Ammon's horn (tissue), 1 donor: ENCODE results near the gene SLC27A6.
"Not testable (repeated sequence)": the region's sequence is repeated elsewhere in the genome, so short reads cannot be mapped to it uniquely, and the experiment has no call there.

Source experiments
- DNase-seq: peaks from one replicate; pipeline ENCODE4 v3.0.0-alpha.2; 2016; ENCODE audit warnings: low spot score

The SLC27A6 gene

DNA sequence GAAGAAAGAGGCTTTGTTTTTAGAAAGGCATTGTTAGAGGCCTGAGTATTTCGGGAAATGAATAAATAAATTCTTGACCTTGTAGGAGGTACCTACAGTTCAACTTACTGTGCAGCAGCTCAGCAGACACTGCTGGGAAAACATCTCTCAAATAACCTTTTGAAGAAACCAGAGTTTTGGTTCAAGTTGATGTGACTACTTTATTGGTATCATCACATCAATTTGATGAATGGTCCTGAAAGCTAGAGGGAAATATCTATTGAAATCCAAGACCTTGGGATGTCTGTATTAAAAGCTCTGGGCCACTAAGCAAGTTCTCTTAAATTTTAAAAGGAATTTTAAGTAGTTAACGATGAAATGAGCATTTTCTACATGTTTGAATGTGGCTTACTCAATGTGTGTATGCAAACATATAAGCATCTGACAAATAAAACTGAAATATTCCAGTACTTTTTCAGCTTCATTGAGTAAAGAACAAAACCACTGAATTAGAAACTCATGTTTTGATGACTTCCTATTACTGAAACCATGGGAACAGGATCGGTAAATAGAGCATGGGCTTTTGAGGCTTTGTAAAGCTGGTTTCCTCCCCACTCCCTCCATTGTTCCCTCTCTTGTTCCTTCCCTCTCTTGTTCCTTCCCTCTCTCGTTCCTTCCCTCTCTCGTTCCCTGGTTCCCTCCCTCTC lies 36.7 kb downstream of the SLC27A6 start:
- DNase-seq, result no peak

DNA sequence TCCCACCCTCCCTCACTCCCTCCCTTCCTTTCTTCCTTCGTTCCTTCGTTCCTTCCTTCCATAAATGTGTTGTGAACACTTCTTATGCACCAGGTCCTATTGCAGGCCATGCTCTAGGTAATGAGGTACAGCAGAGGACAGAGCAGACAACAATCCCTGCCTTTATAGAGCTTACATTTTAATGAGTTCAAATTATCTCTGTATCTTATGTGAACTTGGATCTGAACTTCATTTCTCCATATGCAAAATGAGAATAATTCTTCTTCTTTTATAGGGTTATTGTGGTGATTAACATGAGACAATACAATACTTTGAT lies 37.2 kb downstream of the SLC27A6 start:
- DNase-seq, result no peak

DNA sequence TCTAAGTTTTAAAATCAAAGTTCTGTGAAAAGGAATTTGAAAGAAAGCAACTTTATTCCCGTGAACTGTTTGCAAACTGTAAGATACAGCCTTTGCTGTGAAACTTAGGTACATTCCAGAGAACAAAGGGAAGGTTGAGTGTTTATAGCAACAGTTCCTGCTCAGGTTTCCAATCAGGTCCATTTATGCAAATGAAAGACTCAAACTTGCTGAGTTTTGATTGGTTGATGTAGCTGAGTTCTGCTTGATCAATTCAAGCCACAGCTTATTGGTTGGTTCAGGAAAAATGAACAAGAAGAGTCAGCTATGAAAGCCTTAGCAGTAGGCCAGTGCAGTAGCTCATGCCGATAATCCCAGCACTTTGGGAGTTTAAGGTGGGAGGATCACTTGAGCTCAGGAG lies 37.9 kb downstream of the SLC27A6 start:
- no peak for DNase-seq

DNA sequence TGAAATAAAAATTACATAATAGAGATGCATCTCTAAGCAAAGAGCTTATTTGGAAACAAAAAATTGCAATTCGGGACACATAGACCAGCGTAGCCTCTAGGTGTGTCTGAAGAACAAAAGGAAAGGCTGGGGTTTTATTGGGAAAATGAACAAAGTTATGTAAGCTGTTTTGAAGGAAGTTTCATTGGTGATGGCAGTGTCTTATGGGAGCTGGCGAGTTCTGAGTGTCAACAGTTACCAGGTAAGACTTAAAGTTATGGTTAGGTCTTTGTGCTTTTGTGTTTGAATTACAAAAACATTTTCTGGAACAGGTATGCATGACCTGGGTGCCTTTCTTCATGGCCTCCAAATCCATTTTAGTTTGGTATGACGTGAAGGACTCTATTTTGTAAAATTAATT lies 48.9 kb downstream of the SLC27A6 start:
- no peak for DNase-seq

DNA sequence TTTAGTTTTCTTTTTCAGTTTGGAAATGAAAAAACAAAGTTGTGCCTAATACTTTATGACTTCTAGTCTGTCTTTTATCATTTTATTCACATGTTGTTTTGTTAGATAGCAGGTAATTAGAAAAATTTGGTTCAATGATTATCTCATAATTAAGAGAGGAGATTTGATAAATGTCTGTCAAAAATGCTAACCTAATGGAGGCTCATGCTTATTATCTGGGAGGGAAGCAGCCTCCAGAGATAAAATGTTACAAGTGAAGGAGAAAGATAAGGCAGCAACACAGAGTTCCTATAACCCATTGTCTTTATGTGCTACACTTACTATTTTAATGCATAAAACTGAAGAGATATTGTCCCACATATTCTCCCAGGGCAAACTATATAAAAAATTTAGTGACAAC lies 53.5 kb downstream of the SLC27A6 start:
- DNase-seq, result no peak

DNA sequence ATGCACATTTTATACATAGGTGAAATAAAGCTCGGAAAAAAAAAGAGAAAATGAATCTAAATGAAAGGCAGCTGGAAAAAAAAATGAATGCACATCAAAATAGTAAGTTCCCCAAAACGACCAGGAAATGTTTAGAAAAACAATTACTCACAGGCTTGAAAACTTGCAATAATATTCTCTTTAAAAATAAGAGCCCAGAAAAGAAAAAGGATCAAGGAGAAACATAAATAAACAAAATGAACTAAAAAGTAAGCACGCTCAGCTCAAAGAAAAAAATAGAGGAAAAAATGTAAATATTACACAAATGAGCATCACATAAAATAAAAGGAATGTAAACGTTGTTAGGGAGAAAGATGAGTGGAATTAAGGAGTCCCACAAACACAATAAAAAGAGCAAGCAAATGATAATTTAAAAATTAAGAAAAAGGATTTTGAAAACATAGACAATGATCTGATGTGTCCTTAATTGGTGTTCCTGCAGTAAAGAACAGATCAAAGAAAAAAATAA lies 54.2 kb downstream of the SLC27A6 start:
- DNase-seq, result no peak

DNA sequence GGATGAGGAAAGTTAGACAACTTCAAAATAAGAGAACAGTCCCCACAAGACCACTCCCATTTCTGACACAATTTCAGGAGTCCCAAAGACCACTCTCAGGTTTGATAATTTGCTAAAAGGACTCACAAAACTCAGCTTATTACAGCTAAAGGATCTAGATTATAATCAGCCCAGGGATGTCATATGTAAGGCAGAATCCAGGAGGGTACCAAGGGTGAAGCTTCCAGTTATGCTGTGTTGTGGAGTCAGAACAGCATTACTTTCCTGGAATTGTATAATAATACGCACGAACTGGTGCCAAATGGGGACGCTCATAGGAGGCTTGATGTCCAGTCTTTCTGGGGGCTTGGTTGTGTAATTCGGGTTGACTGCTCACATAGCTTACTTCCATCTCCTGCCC lies 55.4 kb downstream of the SLC27A6 start:
- no peak for DNase-seq

DNA sequence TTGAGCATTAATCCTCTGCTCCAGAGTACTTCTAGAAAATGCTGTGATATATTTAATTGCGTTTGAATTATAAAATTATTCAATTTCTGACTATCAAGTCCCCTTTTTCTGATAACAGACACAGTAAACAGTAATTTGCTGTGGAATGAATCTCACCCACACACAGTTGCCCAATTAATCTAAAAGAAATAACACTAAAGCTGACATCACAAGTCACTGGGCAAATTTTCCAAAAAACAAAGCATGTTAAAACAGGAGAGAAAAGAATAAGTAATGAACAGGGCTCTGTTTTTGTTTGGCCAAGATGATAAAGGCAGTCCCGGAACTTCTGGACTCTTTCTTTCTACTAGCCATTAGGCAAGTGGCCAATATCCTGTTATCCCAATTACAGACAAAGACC lies 56.5 kb downstream of the SLC27A6 start:
- DNase-seq, result no peak

DNA sequence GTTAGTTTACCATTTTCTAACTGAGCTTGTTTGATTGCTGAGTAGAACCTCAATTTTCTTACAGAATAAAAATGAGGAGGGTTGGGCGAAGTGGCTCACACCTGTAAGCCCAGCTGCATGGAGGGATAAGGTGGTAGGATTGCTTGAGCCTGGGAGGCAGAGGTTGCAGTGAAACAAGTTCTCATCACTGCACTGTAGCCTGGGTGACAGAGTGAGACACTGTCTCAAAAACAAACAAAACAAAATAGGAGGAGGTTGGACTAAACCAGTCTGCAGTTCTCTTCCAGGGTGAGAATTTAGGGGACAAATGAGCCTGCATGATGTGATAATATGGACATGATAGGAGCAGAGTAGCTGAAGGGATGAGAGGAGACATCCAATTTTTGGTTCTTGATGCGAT lies 57.3 kb downstream of the SLC27A6 start:
- DNase-seq, result no peak

DNA sequence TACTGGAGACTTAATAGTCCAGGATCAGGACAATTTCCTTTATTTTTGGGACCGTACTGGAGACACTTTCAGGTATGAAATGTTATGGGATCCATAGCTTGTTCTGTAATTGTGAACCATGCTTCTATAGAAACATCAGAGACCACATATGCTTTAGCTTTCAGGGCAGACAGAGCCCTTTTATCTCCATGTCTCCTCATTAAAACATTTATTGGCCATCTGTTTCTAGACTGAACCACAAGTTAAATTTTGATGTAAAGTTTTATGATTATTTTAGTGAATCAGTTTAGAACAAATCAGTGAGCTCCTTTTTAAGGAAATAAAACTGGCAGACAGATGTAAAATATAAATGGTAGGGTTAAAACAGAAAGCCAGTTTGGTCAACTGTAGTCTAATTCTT lies 62.0 kb downstream of the SLC27A6 start:
- DNase-seq, result no peak

DNA sequence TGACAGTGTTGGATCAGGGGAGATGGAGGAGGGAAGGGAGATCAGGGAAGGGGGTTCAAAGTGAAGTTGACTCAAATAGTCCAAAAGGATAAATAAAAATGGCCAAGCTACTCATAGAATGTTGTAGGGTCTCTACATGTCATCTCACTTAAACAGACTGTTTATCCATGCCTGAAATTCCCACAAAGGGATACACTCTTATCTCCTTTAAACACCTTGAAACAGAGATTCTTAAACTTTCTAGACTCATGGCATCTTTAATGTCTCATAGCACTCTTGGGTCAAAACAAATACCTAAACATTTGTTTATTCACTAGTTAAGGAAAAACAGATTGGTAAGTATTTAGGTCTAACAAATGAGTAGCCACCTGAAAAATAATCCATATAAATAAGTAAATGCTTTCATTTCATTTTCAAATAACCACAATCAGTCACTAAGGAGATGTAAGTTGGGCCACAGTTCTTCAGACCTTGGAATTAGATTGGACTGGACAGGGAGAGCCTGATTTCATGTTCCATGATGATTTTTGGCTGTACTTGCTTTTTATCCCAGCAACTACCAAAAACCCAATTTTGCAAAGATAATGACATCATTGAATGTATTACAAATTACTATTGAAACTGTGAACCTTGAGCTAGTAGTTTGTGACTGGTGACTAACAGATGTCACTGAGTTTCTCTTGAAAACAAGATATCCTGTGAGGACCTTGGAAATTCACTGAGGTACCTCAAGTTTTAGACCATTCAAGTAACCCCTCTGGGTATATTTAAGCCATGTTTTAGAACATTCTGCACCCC lies 66.8 kb downstream of the SLC27A6 start:
- no peak for DNase-seq

DNA sequence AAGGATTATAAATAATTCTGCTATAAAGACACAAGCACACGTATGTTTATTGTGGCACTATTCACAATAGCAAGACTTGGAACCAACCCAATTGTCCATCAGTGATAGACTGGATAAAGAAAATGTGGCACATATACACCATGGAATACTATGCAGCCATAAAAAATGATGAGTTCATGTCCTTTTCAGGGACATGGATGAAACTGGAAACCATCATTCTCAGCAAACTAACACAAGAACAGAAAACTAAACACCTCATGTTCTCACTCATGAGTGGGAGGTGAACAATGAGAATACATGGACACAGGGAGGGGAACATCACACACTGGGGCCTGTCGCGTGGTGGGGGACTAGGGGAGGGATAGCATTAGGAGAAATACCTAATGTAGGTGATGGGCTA lies 71.0 kb downstream of the SLC27A6 start:
- DNase-seq, result not testable (repeated sequence)

DNA sequence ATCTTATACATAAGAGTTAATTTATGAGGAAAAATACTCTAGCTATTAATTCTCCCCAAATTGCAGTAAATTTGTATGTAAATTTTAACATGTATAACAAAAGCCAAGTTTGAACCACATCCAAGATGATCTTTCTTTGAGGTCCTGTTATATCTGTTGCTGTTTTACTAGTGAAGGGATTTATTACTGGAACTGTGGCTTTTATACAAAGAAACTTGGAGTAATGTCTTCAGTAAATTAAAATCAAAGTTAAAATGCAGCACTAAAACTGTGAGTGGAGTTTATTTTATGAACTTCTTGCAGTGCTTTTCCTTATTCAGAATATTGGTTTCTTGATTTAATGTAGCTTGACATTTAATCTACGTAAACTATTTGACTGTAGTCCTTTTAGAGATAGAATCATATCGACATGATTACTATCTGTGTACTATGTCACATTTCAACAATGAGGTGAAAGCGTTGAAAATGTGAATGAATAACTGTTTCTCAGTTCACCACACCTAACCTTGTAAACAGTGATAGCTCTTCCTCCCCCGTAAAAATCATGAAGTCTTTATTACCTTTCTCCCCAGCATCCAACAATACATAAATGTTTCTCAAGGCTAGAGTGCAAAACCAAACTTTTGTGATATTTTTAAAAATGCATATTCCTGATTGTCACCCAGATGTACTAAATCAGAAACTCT lies 76.1 kb downstream of the SLC27A6 start:
- no peak for DNase-seq

DNA sequence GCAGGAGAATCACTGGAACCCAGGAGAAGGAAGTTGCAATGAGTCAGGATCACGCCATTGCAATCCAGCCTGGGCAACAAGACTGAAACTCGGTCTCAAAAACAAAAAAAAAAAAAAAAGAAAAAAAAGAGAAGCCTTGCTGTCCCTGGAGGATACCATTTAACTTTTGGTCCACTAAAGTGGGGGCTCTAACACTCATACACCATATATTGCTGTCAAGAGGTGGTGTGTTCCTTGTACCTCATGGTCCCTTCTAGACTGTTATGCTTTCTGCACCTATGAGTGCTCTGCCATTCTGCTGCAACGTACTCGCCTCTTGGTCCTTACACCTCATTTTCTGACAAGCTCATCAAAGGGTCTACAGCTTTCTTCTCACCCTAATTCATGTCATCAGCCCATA lies 77.0 kb downstream of the SLC27A6 start:
- no peak for DNase-seq

DNA sequence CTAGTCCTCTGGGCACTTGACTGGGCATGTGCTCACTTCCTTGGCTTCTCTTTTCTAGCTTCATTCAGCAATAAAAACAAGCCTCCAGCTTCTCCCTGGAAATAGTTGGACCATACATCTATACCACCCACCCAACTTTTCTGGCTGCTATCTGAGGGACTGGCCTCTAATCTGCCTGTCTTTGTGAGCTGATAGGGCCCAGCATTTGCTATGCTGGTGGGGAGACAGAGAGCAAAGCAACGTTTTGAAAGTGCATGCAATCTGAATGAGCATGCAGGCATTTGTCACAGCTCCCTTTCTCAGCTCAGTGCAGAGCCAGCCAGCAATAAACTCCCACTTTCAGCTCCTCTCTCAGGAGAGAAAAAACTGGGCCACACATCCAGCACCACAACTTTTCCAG lies 78.6 kb downstream of the SLC27A6 start:
- DNase-seq, result no peak

DNA sequence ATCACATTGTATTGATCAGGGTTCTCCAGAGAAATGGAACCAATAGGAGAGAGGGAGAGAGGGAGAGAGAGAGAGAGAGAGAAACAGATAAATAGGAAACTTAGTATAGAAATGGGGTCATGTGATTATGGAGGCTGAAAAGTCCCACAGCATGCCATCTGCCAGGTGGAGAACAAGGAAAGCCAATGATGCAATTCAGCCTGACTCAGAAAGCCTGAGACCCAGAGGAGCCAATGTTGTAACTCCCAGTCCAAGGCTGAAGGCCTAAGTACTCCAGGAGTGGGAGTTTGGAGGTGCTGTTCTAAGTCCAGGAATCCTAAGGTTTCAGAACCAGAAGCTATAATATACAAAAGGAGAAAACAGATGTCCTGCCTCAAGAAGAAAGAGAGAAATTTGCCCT lies 80.9 kb downstream of the SLC27A6 start:
- no peak for DNase-seq

DNA sequence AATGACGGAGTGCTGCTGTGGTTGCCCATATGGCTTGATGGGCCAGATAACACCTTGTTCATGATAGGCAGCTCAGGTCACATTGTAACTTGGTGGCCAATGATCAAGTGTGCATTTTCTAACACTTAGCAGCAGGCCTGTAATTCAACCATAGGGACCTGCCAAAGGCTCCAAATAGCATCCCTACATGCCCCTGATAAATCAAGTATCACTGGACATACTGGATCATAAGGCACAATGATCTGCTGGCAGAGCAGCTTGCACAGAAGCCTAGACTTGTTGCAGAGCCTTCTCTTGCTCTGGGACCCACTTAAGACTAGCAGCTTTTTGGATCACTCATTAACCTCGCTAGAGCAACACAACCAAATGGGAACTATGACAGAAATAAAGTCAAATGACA lies 83.2 kb downstream of the SLC27A6 start:
- no peak for DNase-seq

DNA sequence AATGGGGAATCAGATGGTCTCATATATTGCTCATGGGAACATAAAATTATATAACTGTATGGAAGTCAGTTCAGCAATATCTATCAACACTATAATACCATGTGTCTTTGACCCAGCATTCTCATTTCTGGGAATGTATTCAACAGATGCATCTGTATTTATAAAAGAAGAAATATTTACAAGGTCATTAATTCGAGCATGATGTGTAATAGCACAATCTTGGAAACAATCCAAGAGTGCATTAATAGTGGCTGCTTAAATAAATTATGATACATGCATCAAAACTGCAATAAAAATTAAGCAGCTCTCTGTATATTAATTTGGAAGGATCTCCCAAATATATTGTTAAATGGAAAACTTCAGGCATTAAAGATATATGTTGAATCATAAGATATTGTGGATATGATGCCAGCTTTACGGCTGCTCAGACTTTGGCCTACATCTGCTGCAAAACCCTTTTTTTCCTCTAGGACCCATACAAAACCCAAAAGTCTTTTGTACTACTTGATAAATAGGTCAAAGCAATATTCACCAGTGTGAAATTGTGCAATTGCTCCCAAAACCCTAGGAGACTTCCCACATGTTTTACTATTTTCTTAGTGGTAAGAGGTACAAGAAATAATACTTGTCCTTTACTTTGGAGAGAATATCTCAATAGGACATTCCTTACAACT lies 84.0 kb downstream of the SLC27A6 start:
- no peak for DNase-seq

DNA sequence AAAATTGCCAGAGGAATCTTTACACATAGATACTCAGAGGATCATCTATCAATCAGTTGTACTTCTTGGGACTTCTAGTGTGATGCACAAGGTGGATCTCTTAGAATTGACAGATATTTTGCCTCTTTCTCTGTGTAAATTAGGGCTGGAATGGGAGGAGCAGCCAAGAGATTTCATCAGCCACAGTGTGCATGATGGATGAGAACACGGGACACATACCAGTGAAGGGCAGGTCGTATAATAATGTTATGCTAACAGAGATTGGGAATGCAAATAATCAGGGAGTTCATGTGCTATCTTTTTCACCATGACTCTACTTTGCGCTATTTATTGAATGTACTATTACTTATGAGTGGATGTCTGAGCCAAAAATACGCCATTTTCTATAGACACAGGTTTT lies 86.0 kb downstream of the SLC27A6 start:
- no peak for DNase-seq

DNA sequence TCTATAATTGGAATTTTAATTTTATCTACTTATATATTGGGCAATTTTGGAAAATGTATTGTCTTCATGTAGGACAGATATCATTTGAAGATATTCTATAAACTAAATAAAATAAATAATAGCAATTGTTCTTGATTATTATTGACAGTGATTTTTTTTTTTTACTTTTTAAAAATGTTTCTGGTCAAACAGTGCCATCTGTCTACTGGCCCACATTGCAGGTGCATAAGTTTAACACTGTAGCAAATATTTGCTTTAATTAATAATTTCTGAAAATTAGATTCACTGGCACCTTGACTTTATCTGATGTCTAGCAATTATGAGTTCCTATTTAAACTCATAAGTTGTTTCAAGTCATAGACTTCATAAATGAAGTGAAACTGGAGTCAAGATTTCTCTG lies 88.2 kb downstream of the SLC27A6 start:
- no peak for DNase-seq

DNA sequence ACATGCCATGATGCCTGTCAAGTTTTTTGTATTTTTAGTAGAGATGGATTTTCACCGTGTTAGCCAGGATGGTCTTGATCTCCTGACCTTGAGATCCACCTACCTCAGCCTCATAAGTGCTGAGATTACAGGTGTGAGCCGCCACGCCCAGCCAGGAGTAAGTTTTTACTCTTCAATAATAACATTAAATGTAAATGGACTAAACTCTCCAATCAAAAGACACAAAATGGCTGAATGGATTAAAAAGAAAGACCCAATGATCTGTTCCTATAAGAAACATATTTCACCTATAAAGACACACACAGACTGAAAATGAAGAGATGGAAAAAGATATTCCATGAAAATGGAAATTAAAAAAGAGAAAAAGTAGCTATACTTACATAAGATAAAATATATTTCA lies 92.0 kb downstream of the SLC27A6 start:
- no peak for DNase-seq

DNA sequence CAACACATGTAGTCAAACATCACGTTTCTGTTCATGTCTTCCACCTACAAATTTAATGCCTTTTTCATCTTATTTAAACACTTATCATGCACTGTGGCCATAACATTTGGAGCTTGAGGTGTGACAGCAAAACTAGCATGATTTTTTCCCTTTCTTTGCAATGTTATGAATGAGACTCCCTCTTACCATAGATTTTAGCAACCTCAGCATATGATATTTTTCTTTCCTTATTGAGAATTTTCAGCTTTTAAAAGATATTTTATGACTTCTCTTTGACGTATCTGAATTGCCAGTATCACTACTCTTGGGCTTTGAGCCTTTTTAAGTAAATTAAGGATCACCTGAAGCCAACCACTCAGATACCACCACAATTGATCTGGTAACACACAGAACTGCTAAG lies 96.6 kb downstream of the SLC27A6 start:
- DNase-seq, result no peak
